ENCODE measurements around the gene NEXN.

GRCh38 chr1:77873461-77873860 is 15.0 kb upstream of the NEXN start:
- TF ChIP-seq YY1 (IDR thresholded peaks at IDR 0.05; ENCODE audit: insufficient read depth, insufficient read length) (no peak), ZNF274 (IDR thresholded peaks at IDR 0.05; ENCODE audit: low read depth, low read length) (no peak), SUZ12 (IDR thresholded peaks at IDR 0.05; ENCODE audit: extremely low read depth, insufficient read depth, insufficient read length) (no peak)

Data from NT2/D1 (cell line).